HAP-1 (cell line): ENCODE results near the gene MVB12A.

Source experiments
- DNase-seq, 2 experiments: peaks; one replicate each; pipeline ENCODE4 v3.0.0-alpha.2; 2016 to 2020; ENCODE audit warnings: low spot score in 2 of 2
- H3K27me3 ChIP-seq: fragments of 250-450 bp; sonication (Bioruptor Pico); 2 replicates; pipeline ENCODE4 v1.5.1; 2020; ENCODE audit warnings: low read depth, mild to moderate bottlenecking, moderate library complexity
- H3K36me3 ChIP-seq: fragments of 250-450 bp; sonication (Bioruptor Pico); replicated peaks from 2 replicates; pipeline ENCODE4 v1.5.1; 2020; ENCODE audit warnings: mild to moderate bottlenecking
- H3K4me1 ChIP-seq: fragments of 250-450 bp; sonication (Bioruptor Pico); 2 replicates; pipeline ENCODE4 v1.5.1; 2020; ENCODE audit warnings: mild to moderate bottlenecking
- H3K4me3 ChIP-seq: fragments of 250-450 bp; sonication (Bioruptor Pico); 2 replicates; pipeline ENCODE4 v1.5.1; 2020; ENCODE audit warnings: mild to moderate bottlenecking, moderate library complexity
- H3K9me3 ChIP-seq: fragments of 250-450 bp; sonication (Bioruptor Pico); 2 replicates; pipeline ENCODE4 v1.5.1; 2020; ENCODE audit warnings: mild to moderate bottlenecking, moderate library complexity
- in situ Hi-C: fragments of 300-500 bp; cut with MboI; formaldehyde crosslinking; loops from 3 replicates; pipeline ENCODE4 v1.14.3; 2020; ENCODE audit warnings: low sequenced_read_pairs, inconsistent platforms, mixed read lengths

MVB12A gene

DNA sequence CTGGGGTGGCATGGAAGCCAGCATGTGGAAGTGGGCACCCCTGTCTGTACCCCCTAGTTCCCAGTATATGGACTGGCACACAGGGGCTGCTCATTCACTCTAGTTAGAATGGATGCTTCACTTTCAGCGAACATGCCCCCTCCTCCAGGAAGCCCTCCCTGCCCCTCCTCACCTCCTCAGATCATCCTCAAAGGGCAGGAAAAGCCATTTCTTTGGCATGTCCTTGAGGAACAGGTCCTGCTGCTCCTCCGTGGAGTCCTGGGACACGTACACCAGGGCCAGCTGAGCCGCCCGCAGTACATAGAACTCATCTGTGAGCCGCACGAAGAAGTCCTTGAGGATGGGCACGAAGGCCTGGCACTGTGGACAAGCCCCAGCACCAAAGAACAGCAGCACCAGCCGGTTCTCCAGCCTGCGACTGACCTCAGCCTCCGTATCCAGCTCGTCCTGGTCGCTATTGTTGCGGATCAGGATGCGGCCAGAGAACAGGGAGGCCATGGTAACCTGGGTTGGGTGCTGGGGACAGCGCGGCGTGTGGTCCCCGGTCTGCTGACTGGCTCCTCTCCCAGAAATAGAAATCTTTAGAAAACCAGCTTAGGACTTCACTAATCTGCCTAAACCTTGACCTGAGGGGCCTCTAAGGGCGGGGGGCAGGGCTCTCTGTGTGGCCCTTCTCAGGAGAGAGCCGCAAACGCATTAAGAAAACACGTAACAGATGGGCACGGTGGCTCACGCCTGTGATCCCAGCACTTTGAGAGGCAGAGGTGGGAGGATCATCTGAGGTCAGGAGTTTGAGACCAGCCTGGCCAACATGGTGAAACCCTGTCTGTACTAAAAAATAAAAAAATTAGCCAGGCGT, 40.8 kb downstream of the MVB12A start, which contains the start of gene NXNL1:
Gene NXNL1, minus strand, starts transcription at position 555 of the 859 bp plus-strand sequence. Its CDS starts 57 bp downstream, at position 498.
- no peaks in the 10 kb centered on the region for H3K36me3 ChIP-seq
- DNase-seq: no peak
- H3K4me3 ChIP-seq: no peak within 1 kb of the TSS
- H3K27me3 ChIP-seq: no peaks in the 10 kb centered on the region
- no peaks in the 10 kb centered on the region for H3K9me3 ChIP-seq
- H3K4me1 ChIP-seq: no peaks in the 10 kb centered on the region
- in situ Hi-C loops: no loop called here

DNA sequence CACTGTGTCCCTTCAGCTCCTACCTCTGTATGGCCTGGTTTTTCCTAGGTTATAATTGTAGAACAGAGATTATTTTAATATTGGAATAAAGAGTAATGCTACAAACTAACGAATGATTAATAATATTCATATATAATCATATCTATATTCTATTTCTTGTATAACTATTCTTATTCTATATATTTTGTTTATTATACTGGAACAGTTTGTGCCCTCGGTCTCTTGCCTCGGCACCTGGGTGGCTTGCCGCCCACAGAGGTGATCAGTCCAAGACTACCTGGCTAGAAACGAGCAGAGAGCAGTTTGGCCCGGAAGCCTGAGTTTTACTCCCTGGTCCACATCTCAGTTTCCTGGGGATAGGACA, 46.6 kb downstream of the MVB12A start:
- Histone ChIP-seq H3K9me3 (no peaks in the 10 kb centered on the region), H3K27me3 (no peaks in the 10 kb centered on the region), H3K4me3 (no peak overlapping the region), H3K36me3 (no peaks in the 10 kb centered on the region), H3K4me1 (peaks cover 10% of the 10 kb centered on the region)
- in situ Hi-C loops: no loop called here
- DNase-seq: no peak

DNA sequence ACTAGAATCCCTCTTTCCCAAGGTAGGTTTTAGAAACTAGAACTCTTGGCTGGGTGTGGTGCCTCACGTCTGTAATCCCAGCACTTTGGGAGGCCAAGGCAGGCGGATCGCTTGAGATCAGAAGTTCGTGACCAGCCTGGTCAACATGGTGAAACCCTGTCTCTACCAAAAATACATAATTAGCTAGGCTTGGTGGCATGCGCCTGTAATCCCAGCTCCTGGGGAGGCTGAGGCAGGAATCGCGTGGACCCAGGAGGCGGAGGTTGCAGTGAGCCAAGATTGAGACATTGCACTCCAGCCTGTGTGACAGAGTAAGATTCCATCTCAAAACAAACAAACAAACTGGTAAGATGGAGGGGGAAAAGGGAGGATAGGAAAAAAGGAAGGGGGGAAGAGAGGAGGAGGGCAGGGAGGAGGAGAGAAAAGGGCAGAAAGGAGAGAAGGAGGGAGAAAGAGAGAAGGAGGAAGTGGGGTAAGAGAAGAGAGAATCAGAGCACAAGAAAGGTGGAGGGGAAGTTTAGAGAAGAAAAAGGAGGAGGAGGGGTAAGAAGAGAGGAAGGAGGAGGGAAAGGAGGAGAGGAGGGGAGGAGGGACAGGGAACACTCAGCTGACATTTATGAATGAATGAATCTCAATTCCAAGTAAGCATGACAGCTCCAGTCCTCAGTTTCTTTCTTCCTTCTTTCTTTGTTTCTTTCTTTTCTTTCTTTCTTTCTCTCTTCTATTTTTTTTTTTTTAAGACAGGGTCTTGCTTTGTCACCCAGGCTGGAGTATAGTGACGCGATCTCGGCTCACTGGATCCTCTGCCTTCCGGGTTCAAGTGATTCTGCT, 47.8 kb downstream of the MVB12A start:
- H3K4me3 ChIP-seq: no peak overlapping the region
- H3K9me3 ChIP-seq: no peaks in the 10 kb centered on the region
- in situ Hi-C loops: no loop called here
- H3K36me3 ChIP-seq: no peaks in the 10 kb centered on the region
- H3K4me1 ChIP-seq: peaks cover 10% of the 10 kb centered on the region
- no peaks in the 10 kb centered on the region for H3K27me3 ChIP-seq
- DNase-seq: no peak

DNA sequence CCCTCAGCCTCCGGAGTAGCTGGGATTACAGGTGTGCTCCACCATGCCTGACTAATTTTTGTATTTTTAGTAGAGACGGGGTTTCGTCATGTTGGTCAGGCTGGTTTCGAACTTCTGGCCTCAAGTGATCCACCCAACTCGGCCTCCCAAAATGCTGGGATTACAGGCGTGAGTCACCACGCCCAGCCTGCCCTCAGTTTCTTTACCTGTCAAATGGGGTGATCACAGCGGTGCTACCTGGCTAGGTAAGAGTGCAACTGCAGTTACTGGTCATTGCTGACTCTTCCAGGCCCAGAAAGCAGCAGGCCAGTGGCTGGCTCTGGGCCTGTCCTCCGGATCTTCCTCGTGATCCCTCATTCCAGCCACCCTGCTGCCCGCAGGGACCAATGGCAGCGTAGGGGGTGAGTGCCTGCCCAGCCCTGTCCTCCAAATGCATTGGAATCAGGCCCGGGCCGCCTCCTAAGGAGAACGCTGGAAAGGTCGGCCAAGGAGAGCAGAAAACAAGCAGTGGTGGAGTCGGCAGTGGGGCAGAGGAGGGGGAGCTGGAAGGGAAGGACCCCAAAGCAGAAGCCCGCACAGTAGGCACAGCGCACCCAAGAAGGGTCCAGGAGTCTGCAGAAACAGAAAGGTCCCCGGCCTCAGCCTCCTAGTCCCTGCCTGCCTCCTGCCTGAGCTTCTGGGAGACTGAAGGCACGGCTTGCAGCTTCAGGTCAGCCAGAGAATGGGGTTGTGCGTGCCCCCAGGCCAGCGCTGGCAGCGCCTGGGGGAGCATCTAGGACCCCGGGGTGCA, 48.6 kb downstream of the MVB12A start:
- Histone ChIP-seq H3K27me3 (no peaks in the 10 kb centered on the region), H3K36me3 (no peaks in the 10 kb centered on the region), H3K9me3 (no peaks in the 10 kb centered on the region), H3K4me3 (peak overlapping the region; percentile 66), H3K4me1 (peaks cover 10% of the 10 kb centered on the region)
- in situ Hi-C loops: no loop called here
- no peak for DNase-seq

DNA sequence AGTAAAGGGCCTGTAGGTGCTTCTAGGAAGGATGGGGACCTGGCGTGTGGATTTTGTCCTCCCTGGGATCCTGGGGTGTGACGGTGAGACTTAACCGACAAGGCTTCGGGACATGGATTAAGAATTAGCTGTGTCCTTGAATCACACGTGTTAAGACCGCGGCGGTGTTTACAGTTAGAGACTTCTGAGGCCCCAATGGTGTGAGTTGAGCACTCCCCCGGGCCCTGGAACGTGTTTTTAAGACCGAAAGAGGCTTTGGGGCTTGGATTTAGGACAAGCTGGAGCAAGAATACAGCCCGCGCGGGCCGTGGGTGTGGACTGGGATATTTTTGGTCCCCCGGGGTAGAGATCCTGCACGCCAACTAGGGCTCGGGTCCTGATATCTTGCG, 49.2 kb downstream of the MVB12A start:
- H3K4me3 ChIP-seq: peak overlapping the region; percentile 66
- peak in 1 of 2 experiments; percentile 51 for DNase-seq
- no peaks in the 10 kb centered on the region for H3K9me3 ChIP-seq
- in situ Hi-C loops: no loop called here
- H3K27me3 ChIP-seq: no peaks in the 10 kb centered on the region
- peaks cover 10% of the 10 kb centered on the region for H3K4me1 ChIP-seq
- H3K36me3 ChIP-seq: no peaks in the 10 kb centered on the region

DNA sequence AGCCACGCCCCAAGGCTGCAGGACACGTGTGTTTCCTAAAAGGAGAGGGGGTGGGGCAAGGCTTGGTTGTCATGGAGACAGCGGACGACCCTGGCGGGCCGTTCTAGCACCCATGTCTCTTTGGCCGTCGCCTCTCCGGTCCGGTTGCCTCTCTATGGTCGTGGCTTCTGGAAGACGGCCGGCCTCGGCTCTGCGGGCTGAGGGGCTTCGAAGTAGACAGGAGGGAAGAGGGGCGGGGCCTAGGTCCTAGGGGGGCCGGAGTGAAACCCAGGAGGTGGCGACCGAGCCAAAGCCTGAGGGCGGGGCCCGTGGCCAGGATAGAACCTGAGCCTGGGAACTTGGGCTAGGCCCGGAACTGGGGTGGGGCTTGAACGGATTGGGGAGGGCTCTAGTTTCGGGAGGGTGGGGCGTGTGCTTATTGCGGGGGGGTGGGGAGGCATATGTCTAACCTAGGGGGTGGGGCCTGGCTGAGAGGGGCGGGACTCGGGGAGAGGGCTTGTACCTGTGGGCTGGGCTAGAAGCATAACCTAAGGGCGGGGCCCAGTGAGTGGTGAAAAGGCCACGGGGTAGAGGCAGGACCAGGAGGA, 49.7 kb downstream of the MVB12A start:
- in situ Hi-C loops: no loop called here
- Histone ChIP-seq H3K4me3 (peak overlapping the region; percentile 66), H3K4me1 (peaks cover 10% of the 10 kb centered on the region), H3K27me3 (no peaks in the 10 kb centered on the region), H3K36me3 (no peaks in the 10 kb centered on the region), H3K9me3 (no peaks in the 10 kb centered on the region)
- DNase-seq: peak; percentile 91 to 99

DNA sequence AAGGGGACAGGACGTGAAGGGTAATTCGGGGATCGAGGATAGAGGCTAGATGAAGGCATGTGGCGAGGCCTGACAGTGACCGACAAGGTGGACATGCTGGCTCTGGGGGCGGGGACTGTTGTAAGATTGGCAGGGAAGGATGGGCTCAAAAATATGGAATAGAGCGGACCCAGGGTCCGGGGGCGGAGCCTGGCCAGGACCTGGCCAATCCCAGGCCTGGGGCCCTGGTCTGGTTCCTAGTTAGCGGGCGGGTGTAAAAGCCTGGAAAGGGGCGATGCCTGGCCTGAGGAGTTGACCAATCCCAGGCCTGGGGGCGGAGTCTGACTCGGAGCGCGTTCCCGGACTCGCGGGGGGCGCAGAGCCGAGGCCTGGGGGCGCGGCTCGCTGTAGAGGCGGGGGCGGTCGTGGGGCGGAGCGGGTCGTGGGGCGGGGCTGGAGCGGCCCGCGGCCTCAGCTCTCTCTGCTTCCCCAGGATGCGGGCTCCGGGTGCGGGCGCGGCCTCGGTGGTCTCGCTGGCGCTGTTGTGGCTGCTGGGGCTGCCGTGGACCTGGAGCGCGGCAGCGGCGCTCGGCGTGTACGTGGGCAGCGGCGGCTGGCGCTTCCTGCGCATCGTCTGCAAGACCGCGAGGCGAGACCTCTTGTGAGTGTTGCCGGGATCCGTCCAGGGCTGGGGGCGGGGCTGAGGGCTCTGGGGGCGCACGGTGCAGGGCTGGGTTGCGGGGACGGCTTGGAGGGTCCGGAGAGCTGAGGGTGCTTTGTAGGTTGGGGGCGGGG, 50.4 kb downstream of the MVB12A start, which contains the start of gene SLC27A1:
Gene SLC27A1, plus strand, starts transcription at position 457 of the 774 bp plus-strand sequence. Its CDS starts 17 bp downstream, at position 474.
- no peaks in the 10 kb centered on the region for H3K27me3 ChIP-seq
- in situ Hi-C loops: no loop called here
- peaks cover 10% of the 10 kb centered on the region for H3K4me1 ChIP-seq
- no peaks in the 10 kb centered on the region for H3K9me3 ChIP-seq
- peak; percentile 98 to 100 for DNase-seq
- peak within 1 kb of the TSS; percentile 66 for H3K4me3 ChIP-seq
- H3K36me3 ChIP-seq: no peaks in the 10 kb centered on the region

DNA sequence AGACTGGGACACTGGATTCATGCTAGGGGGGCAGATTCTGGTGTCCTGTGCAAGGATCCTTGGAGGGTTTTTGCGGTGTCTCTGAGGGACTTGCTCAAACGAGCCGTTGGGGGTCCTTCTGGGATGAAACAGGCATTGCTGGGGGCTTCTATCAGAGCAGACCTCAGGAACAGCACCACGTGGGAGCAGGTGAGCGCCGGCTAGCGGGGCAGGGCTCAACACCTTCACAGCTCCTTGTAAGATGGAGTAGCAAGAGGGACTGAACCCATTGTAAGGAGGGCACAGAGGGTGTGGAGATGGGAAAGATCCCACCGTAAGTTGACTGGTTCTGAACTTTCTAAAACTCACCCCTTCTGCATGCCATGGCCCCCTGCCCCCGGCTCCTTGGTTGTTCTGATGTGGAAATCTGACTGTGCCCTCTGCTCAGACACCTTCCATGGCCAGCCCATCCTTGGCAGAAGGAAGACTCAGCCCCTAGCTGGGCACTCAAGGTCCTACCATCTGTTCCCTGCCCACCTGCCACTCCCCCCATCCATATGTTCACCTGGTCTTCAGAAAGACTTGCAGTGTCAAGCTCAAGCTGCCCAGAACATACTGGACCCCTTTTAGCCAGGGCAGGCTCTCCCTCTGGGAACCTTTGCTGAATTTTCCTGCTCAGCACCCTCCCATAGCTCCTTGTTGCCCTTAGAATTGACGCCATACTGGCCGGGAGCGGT, 51.7 kb downstream of the MVB12A start:
- Histone ChIP-seq H3K27me3 (no peaks in the 10 kb centered on the region), H3K4me1 (peaks cover 6% of the 10 kb centered on the region), H3K9me3 (no peaks in the 10 kb centered on the region), H3K4me3 (peak overlapping the region; percentile 66), H3K36me3 (no peaks in the 10 kb centered on the region)
- in situ Hi-C loops: no loop called here
- no peak for DNase-seq

DNA sequence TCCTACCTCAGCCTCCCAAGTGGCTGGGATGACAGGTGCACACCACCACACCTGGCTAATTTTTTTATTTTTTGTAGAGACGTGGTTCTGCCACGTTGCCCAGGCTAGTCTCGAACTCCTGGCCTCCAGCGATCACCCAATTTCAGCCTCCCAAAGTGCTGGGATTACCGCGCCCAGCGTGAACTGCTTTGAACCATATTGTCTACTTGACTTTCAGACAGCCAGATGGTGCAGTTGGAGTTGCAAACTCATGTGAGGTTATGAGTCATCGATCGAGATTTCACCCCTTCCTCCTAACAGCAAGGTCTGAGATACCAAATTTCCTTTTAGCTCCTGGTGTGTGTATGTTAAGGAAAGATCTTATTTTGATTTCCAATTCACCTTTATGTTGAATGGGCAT, 53.2 kb downstream of the MVB12A start:
- no peaks in the 10 kb centered on the region for H3K36me3 ChIP-seq
- H3K9me3 ChIP-seq: no peaks in the 10 kb centered on the region
- H3K27me3 ChIP-seq: no peaks in the 10 kb centered on the region
- in situ Hi-C loops: no loop called here
- no peak overlapping the region for H3K4me3 ChIP-seq
- no peak for DNase-seq
- peaks cover 6% of the 10 kb centered on the region for H3K4me1 ChIP-seq
